Upper lobe of left lung (tissue), 4 donors: ENCODE results near the gene GFER.

ENCODE experiments used
- CTCF ChIP-seq, 6 experiments: fragments of 450-650 bp in 4 of 6; fragments of 200-600 bp in 2 of 6; sonication (generic) in 2 of 6; IDR thresholded peaks; one replicate each; pipeline ENCODE4 v1.5.1; 2016 to 2019; ENCODE audit warnings: antibody characterized with exemption in 6 of 6
- POLR2A ChIP-seq, 4 donors: fragments of 450-650 bp; IDR thresholded peaks; one replicate each; pipeline ENCODE4 v1.5.1; 2016 to 2017; ENCODE audit warnings: antibody characterized with exemption in 4 of 4, mild to moderate bottlenecking in 2 of 4
- POLR2AphosphoS5 ChIP-seq, 2 donors: sonication (generic); formaldehyde crosslinking; IDR thresholded peaks; one replicate each; pipeline ENCODE4 v1.5.1; 2017; ENCODE audit warnings: antibody characterized with exemption in 2 of 2

DNA sequence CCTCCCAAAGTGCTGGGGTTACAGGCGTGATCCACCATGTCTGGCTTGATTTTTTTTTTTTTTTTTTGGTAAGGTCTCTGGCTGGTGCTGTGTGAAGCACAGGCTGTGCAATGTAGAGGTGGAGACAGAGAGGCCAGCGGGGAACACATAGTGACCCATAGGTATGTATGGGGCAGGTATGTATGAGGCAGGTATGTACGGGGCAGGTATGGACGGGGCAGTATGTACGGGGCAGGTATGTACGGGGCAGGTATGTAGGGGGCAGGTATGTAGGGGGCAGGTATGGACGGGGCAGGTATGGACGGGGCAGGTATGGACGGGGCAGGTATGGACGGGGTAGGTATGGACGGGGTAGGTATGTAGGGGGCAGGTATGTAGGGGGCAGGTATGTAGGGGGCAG lies 34.5 kb upstream of the GFER start:
- TF ChIP-seq CTCF (IDR thresholded peaks at IDR 0.05): no peak
- TF ChIP-seq POLR2AphosphoS5 (IDR thresholded peaks at IDR 0.05): no peak
- no peak for TF ChIP-seq POLR2A (IDR thresholded peaks at IDR 0.05)
